CD4-positive, alpha-beta T cell treated with Interleukin-2 at 100 ng/mL for 4 hours (primary cell): ENCODE results near the gene DNAH3.
"Not testable (repeated sequence)": the region's sequence is repeated elsewhere in the genome, so short reads cannot be mapped to it uniquely, and the experiment has no call there.

Experiments
- DNase-seq: peaks from one replicate; pipeline ENCODE4 v3.0.0-alpha.2; 2020; ENCODE audit warnings: low spot score

Gene DNAH3

DNA sequence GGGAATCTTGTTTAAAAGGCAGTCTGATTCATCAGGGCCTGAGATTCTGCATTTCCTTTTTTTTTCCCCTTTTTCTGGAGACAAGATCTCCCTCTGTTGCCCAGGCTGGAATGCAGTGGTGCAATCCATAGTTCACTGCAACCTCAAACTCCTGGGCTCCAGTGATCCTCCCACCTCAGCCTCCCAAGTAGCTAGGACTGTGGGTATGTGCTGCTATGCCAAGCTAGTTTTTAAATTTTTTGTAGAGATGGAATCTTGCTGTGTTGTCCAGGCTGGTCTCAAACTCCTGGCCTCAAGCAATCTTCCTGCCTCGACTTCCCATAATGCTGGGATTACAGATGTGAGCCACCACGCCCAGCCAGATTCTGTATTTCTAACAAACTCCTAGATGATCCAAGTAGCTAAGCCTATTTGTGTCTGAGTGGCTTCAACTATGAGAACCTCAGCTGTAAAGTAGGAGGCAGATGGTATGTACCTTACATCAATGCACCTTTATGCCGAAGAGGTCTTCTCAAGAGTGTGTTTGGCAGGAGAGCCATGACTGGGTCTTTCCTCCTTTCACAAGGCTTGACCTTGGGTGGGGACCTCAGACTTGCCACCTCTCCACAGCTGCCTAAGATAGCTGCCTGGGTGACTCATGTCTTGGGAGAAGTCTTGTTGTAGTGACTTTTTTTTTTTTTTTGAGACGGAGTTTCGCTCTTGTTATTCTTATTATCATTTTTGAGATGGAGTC is 18.8 kb upstream of the DNAH3 start:
- DNase-seq, result no peak

GRCh38 chr16:21167929-21168602 is 17.4 kb upstream of the DNAH3 start:
- no peak for DNase-seq

DNA sequence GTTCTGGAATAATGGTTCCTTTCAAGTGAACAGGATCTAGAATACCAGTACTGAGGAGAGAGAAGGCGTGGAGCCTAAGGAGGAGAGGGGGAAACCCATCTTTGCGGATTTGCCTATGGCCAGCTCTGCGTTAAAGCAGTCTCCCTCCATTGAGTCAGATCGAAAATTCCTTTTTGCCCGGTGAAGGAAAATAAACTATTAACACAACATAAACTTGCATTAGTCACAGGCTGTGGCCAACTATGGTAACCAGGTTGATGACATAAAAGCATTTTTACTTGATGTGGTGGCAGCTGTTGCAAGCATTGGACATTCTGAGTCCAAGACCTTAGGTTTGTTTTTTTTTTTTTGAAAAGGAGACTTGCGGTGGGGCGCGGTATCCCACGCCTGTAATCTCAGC is 16.7 kb upstream of the DNAH3 start:
- no peak for DNase-seq

- no peak for DNase-seq
Measured at GRCh38 chr16:21166561-21166961, 15.9 kb upstream of the DNAH3 start.

- DNase-seq, result no peak
Measured at GRCh38 chr16:21164521-21165168, 14.0 kb upstream of the DNAH3 start.

DNA sequence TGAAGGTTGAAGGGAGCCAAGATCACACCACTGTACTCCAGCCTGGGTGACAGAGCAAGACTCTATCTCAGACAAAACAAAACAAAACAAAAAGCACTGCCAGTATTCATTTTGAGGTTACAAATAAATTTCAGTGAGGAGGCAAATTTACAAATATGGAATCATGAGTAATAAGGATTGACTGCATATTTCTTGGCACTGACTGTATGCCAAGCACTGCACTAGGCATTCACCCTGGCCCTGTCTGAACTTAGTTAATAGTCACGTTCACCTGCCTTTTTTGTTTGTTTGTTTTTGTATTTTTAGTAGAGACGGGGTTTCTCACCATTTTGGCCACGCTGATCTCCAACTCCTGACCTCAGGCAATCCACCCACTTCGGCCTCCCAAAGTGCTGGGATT is 12.9 kb upstream of the DNAH3 start:
- DNase-seq, result no peak

DNA sequence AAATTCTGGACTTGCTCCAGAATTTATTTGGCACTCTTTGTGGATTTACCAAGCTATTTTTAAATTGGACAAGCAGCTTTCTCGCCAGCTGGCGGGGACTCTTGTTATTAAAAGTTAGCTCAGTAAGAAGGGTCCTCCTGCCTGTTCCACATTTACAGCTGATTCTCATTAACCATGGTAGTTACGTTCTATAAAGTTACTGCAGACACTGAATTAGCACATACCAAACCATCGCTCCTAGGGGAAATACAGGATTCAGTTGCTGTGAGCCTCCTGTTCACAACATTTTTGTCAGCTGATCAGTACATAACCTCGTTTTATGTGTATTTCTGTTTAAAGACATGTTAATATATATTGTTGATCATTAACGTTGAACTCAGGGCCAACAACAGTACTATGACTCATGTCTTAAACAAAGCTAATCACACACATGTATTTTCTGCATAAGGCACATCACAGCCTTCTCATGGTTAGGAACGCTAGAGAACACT is 12.1 kb upstream of the DNAH3 start:
- DNase-seq, result no peak

DNA sequence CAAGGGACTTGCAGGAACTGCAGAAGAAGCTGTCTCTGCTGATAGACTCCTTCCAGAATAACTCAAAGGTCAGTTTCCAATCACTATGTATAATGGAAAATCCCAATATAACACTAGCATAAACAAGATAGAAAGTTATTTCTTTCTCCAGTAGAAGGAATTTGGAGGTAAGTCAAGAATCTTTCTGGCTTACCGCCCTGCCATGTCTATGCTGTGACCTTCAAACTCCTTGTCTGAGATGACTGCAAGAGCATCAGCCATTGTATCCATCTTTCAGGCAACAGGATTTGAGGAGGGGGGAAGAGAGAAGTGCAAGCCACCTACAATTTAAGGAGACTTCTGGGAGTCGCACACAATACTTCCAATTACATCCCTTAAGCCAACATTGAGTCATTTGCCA is 10.6 kb upstream of the DNAH3 start:
- no peak for DNase-seq

DNA sequence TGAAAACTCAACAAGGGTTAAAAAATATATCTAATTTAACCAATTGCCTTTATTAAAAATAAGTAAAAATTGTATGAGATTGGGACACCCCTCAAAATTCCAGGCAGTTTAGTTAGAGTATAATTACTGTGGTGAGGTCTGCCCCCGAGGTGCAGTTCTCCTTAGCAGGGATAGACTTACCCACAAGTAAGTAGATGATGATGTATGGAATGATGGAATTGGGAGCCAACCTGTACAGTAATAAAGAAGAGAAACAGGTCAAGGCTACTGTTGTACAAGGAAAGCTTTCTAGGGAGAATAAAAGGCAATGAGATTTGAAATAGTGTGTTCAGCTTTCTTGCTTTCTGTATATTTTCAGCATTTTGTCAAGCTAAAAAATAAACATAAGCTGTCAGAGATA is 9.6 kb upstream of the DNAH3 start:
- no peak for DNase-seq

GRCh38 chr16:21159281-21159951 is 8.8 kb upstream of the DNAH3 start:
- DNase-seq, result no peak

DNA sequence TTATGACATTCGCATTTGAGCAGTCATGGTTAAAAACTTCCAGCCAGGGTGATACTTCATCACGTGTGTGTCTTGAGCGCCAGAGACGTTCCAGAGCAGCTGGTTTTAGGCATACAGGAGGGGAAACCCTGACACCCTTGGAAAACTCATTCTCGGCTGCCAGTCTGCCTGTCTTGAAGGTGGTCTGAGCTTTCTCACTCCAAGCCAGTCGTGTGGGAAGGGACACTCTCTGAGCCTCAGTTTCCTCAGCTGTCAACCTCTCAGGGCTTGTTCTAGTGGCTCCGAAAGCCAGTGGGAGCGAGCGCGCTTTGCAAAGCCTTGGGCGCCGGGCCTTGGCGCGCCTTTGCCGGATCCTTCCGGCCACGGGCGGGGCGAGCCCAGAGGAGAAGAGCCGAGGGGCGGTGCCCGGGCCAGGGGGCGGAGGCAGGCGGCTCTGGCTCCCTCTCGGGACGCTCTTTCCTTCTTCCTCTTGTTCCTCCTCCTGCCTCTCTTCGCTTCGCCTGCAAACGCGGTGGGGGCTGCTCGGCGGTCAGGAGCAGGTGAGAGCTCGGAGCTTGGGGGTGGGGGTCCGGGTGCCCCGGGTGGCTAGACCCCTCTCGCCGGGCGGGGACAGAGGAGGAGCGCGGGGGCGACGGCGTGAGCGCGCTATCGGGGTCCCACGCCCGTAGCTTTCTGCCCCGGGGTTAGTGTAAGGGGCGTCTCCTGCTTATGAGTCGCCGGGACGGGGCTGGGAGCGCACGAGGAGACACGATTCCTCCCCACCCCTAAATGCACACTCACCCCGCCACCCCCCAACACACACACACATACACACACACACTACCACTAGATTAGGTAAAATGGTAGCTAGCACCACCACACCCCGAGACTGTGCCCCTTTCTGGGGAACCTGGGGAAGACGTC is 7.8 kb upstream of the DNAH3 start, which contains the start of gene LDAF1:
Gene LDAF1 (plus strand): TSS at position 467 of the 903 bp plus-strand sequence. CDS start 2,509 bp downstream, outside the sequence.
- DNase-seq, result peak; percentile 65

DNA sequence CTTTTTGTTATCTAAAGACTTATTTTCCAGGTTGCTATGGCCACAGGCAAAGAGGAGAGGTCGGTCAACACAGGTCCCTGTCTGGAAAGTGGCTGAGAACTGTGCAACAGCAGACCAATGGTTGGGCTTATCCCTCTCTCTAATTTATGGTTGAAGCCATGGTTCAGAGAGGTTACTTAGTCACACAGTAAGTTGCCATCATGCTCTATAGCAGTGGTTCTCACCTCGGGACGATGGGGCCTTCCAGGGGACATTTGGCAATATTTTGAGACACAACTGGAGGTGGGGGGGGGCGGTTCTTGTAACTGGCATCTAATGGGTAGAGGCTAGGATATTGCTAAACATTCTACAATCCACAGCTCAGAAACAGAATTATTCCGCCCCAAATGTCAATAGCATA is 7.0 kb upstream of the DNAH3 start:
- DNase-seq, result no peak

DNA sequence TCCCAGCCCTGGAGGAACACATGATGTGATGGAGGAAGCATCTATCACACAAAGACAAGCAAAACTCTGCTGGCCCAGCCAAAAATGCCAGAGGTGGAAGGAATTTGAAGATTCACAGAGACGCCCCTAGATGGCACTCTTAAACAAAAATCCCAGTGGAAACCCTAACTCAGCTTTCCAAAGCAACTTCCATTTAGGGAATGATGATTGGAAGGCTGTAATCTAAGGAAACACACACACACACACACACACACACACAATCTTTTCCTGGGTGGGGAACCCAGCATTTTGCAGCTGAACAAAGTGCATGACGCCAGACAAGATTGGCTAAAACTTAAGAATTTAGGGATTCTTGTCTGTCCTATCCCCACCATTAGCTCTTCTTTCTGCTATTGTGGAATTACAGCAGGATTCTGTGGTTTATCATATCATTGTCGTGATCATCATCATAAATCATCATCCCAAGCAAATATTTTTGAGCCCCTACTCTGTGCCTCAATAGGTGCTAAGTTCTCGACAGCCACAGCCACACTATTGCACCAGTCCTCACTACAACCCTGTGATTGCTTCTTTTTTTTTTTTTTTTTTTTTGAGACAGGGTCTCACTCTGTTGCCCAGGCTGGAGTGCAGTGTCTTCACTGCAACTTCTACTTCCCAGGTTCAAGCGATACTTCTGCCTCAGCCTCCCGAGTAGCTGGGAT is 6.3 kb upstream of the DNAH3 start:
- peak; percentile 17 for DNase-seq

DNA sequence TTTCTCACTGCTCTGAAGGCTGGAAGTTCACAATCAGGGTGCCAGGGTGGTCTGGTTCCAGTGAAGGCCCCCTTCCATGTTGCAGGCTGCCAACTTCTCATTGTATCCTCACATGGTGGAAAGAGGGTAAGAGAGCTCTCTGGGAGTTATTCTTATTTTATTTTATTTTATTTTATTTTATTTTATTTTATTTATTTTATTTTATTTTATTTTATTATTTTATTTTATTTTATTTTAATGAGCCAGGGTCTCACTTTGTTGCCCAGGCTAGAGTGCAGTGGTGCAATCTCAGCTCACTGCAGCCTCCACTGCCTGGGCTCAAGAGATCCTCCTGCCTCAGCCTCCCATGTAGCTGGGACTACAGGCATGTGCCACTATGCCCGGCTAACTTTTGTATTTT is 5.4 kb upstream of the DNAH3 start:
- DNase-seq, result not testable (repeated sequence)

DNA sequence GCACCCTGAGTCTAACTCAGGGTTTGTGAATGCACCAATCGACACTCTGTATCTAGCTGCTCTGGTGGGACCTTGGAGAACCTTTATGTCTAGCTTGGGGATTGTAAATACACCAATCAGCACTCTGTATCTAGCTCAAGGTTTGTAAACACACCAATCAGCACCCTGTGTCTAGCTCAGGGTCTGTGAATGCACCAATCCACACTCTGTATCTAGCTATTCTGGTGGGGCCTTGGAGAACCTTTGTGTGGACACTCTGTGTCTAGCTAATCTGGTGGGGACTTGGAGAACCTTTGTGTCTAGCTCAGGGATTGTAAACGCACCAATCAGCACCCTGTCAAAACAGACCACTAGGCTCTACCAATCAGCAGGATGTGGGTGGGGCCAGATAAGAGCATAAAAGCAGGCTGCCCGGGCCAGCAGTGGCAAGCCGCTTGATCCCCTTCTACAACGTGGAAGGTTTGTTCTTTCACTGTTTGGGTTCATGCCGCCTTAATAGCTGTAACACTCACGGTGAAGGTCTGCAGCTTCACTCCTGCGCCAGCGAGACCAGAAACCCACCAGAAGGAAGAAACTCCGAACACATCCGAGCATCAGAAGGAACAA is 2.6 kb upstream of the DNAH3 start:
- not testable (repeated sequence) for DNase-seq

- DNase-seq, result not testable (repeated sequence)
Measured at GRCh38 chr16:21152160-21153030, 1.7 kb upstream of the DNAH3 start.

- DNase-seq, result no peak
Measured at GRCh38 chr16:21145738-21146137, 4.9 kb downstream of the DNAH3 start.

GRCh38 chr16:21134053-21134452 is 16.6 kb downstream of the DNAH3 start:
- no peak for DNase-seq

GRCh38 chr16:21130811-21131210 is 19.8 kb downstream of the DNAH3 start:
- DNase-seq, result no peak
